ENCODE data around the gene SLC6A18.

Gene SLC6A18

GRCh38 chr5:1189269-1189668 is 35.9 kb upstream of the SLC6A18 start:
- FAIRE-seq, result no peak
- no peak for DNase-seq (ENCODE audit: insufficient read length)
- no peak for TF ChIP-seq TAF1 (IDR thresholded peaks at IDR 0.05; ENCODE audit: borderline replicate concordance, low read depth, low read length)
- no peak for TF ChIP-seq POLR2AphosphoS5 (IDR thresholded peaks at IDR 0.05; ENCODE audit: low read depth, low read length)
- TF ChIP-seq POLR2A (IDR thresholded peaks at IDR 0.05; ENCODE audit: low read depth, low read length), result no peak

GRCh38 chr5:1190278-1190677 is 34.9 kb upstream of the SLC6A18 start:
- DNase-seq (ENCODE audit: insufficient read length), result no peak
- no peak for TF ChIP-seq TAF1 (IDR thresholded peaks at IDR 0.05; ENCODE audit: borderline replicate concordance, low read depth, low read length)
- no peak for TF ChIP-seq POLR2A (IDR thresholded peaks at IDR 0.05; ENCODE audit: low read depth, low read length)
- TF ChIP-seq POLR2AphosphoS5 (IDR thresholded peaks at IDR 0.05; ENCODE audit: low read depth, low read length), result no peak
- no peak for FAIRE-seq

GRCh38 chr5:1190837-1191239 is 34.3 kb upstream of the SLC6A18 start:
- FAIRE-seq (no peak), DNase-seq (ENCODE audit: insufficient read length) (no peak)
- TF ChIP-seq TAF1 (IDR thresholded peaks at IDR 0.05; ENCODE audit: borderline replicate concordance, low read depth, low read length), result no peak
- no peak for TF ChIP-seq POLR2AphosphoS5 (IDR thresholded peaks at IDR 0.05; ENCODE audit: low read depth, low read length)
- TF ChIP-seq POLR2A (IDR thresholded peaks at IDR 0.05; ENCODE audit: low read depth, low read length), result no peak

GRCh38 chr5:1192971-1193590 is 32.1 kb upstream of the SLC6A18 start:
- DNase-seq (ENCODE audit: insufficient read length), result no peak
- FAIRE-seq, result no peak
- TF ChIP-seq POLR2AphosphoS5 (IDR thresholded peaks at IDR 0.05; ENCODE audit: low read depth, low read length), result no peak
- no peak for TF ChIP-seq POLR2A (IDR thresholded peaks at IDR 0.05; ENCODE audit: low read depth, low read length)
- TF ChIP-seq TAF1 (IDR thresholded peaks at IDR 0.05; ENCODE audit: borderline replicate concordance, low read depth, low read length), result no peak

- TF ChIP-seq POLR2AphosphoS5 (IDR thresholded peaks at IDR 0.05; ENCODE audit: low read depth, low read length), result no peak
- TF ChIP-seq TAF1 (IDR thresholded peaks at IDR 0.05; ENCODE audit: borderline replicate concordance, low read depth, low read length), result no peak
- TF ChIP-seq POLR2A (IDR thresholded peaks at IDR 0.05; ENCODE audit: low read depth, low read length), result no peak
- DNase-seq (ENCODE audit: insufficient read length) (no peak), FAIRE-seq (no peak)
Observed at GRCh38 chr5:1193591-1193985, 31.6 kb upstream of the SLC6A18 start.

- DNase-seq (ENCODE audit: insufficient read length), result no peak
- TF ChIP-seq POLR2AphosphoS5 (IDR thresholded peaks at IDR 0.05; ENCODE audit: low read depth, low read length) (no peak), POLR2A (IDR thresholded peaks at IDR 0.05; ENCODE audit: low read depth, low read length) (no peak), TAF1 (IDR thresholded peaks at IDR 0.05; ENCODE audit: borderline replicate concordance, low read depth, low read length) (no peak)
- no peak for FAIRE-seq
Observed at GRCh38 chr5:1194378-1194777, 30.8 kb upstream of the SLC6A18 start.

GRCh38 chr5:1195439-1195838 is 29.7 kb upstream of the SLC6A18 start:
- no peak for DNase-seq (ENCODE audit: insufficient read length)
- TF ChIP-seq POLR2A (IDR thresholded peaks at IDR 0.05; ENCODE audit: low read depth, low read length), result no peak
- TF ChIP-seq POLR2AphosphoS5 (IDR thresholded peaks at IDR 0.05; ENCODE audit: low read depth, low read length), result no peak
- no peak for TF ChIP-seq TAF1 (IDR thresholded peaks at IDR 0.05; ENCODE audit: borderline replicate concordance, low read depth, low read length)
- no peak for FAIRE-seq

- TF ChIP-seq POLR2AphosphoS5 (IDR thresholded peaks at IDR 0.05; ENCODE audit: low read depth, low read length), result no peak
Observed at GRCh38 chr5:1195916-1196315, 29.3 kb upstream of the SLC6A18 start.

GRCh38 chr5:1196562-1196961 is 28.6 kb upstream of the SLC6A18 start:
- FAIRE-seq (no peak), DNase-seq (ENCODE audit: insufficient read length) (no peak)
- TF ChIP-seq POLR2AphosphoS5 (IDR thresholded peaks at IDR 0.05; ENCODE audit: low read depth, low read length) (no peak), TAF1 (IDR thresholded peaks at IDR 0.05; ENCODE audit: borderline replicate concordance, low read depth, low read length) (no peak), POLR2A (IDR thresholded peaks at IDR 0.05; ENCODE audit: low read depth, low read length) (no peak)

More at GRCh38 chr5:1195916-1196315, 29.3 kb upstream of the SLC6A18 start:
- no peak for DNase-seq (ENCODE audit: insufficient read length)
- FAIRE-seq, result no peak

GRCh38 chr5:1197876-1198666 is 27.1 kb upstream of the SLC6A18 start:
- DNase-seq (ENCODE audit: insufficient read length) (no peak), FAIRE-seq (no peak)
- TF ChIP-seq POLR2AphosphoS5 (IDR thresholded peaks at IDR 0.05; ENCODE audit: low read depth, low read length) (no peak), TAF1 (IDR thresholded peaks at IDR 0.05; ENCODE audit: borderline replicate concordance, low read depth, low read length) (no peak), POLR2A (IDR thresholded peaks at IDR 0.05; ENCODE audit: low read depth, low read length) (no peak)

GRCh38 chr5:1199340-1199648 is 25.9 kb upstream of the SLC6A18 start:
- FAIRE-seq (no peak), DNase-seq (ENCODE audit: insufficient read length) (no peak)
- TF ChIP-seq POLR2A (IDR thresholded peaks at IDR 0.05; ENCODE audit: low read depth, low read length) (no peak), TAF1 (IDR thresholded peaks at IDR 0.05; ENCODE audit: borderline replicate concordance, low read depth, low read length) (no peak), POLR2AphosphoS5 (IDR thresholded peaks at IDR 0.05; ENCODE audit: low read depth, low read length) (no peak)

All from GM12892 (cell line).